ENCODE data around the gene SIGLEC6. TPM values are rescaled to one million over a fixed set of nuclear protein-coding genes. Genes with fewer than 3 reads are reported as not detected.

Gene SIGLEC6
- total RNA-seq, 4 donors from 2014 or later = 0.18 to 0.46 TPM; not detected in 2

- Histone ChIP-seq H3K27me3 (peaks cover 0 to 11% (median 0%) of the 10 kb centered on the region in 3 donors), H3K9me3 (no peaks in the 10 kb centered on the region), H3K4me1 (peaks cover 13% of the 10 kb centered on the region in 2 donors), H3K36me3 (peaks cover 0 to 34% of the 10 kb centered on the region in 2 donors), H3K4me3 (peak overlapping the region; percentile 66 to 94 (median 82)), H3K27ac (no peak overlapping the region)
- ATAC-seq = no peak
- intact Hi-C loops (cut with DNase I; ENCODE audit: low total_unique reads) (loop anchor here (5.0 to 10.0 kb wide), 3 partner anchors 180 to 332 kb away; partner anchors contain the start of genes C19orf84 and ZNF649), in situ Hi-C loops (cut with MboI; ENCODE audit: low sequenced_read_pairs in 4 of 4) (no loop called here)
- no peak for DNase-seq
- TF ChIP-seq POLR2A (IDR thresholded peaks at IDR 0.05) = no peak
- TF ChIP-seq, protein P1, sequence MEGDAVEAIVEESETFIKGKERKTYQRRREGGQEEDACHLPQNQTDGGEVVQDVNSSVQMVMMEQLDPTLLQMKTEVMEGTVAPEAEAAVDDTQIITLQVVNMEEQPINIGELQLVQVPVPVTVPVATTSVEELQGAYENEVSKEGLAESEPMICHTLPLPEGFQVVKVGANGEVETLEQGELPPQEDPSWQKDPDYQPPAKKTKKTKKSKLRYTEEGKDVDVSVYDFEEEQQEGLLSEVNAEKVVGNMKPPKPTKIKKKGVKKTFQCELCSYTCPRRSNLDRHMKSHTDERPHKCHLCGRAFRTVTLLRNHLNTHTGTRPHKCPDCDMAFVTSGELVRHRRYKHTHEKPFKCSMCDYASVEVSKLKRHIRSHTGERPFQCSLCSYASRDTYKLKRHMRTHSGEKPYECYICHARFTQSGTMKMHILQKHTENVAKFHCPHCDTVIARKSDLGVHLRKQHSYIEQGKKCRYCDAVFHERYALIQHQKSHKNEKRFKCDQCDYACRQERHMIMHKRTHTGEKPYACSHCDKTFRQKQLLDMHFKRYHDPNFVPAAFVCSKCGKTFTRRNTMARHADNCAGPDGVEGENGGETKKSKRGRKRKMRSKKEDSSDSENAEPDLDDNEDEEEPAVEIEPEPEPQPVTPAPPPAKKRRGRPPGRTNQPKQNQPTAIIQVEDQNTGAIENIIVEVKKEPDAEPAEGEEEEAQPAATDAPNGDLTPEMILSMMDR (IDR thresholded peaks at IDR 0.05 in 4 of 5, conservative IDR thresholded peaks at IDR 0.05 in 1 of 5) = no peak
Observed at GRCh38 chr19:51572410-51572809, 40.9 kb upstream of the SIGLEC6 start.

DNA sequence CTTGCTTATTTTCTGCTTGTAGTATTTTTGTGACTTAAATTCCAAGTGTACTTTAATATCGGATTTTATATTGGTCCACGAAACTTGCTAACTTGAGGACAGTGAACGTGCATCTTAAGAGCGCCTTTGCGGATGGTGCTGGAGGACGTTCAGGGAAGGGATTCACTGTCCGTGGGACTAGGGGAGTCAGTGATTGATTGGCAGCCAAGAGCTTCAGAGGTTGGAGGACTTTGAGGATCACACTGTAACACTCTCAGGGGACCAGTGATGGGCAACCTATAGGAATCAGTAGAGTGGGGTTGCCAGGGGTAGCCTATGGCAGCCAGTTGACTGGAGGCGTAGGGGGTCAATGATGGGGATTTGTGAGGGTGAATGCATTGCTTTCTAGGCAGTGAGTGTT lies 40.1 kb upstream of the SIGLEC6 start:
- Histone ChIP-seq H3K36me3 (peaks cover 0 to 31% of the 10 kb centered on the region in 2 donors), H3K4me3 (peak overlapping the region; percentile 66 to 94 (median 82)), H3K9me3 (no peaks in the 10 kb centered on the region), H3K4me1 (peaks cover 13% of the 10 kb centered on the region in 2 donors), H3K27ac (peak overlapping the region; percentile 77 to 86 (median 82)), H3K27me3 (peaks cover 0 to 11% (median 0%) of the 10 kb centered on the region in 3 donors)
- intact Hi-C loops (cut with DNase I; ENCODE audit: low total_unique reads) = loop anchor here (1.0 to 10.0 kb wide), 5 partner anchors 23 to 463 kb away; partner anchors contain the start of genes C19orf84, CTU1 and ZNF649
- in situ Hi-C loops (cut with MboI; ENCODE audit: low sequenced_read_pairs in 4 of 4) = no loop called here
- TF ChIP-seq, protein P1 (IDR thresholded peaks at IDR 0.05 in 4 of 5, conservative IDR thresholded peaks at IDR 0.05 in 1 of 5) = no peak
- TF ChIP-seq POLR2A (IDR thresholded peaks at IDR 0.05) = no peak
- DNase-seq (no peak), ATAC-seq (no peak)

DNA sequence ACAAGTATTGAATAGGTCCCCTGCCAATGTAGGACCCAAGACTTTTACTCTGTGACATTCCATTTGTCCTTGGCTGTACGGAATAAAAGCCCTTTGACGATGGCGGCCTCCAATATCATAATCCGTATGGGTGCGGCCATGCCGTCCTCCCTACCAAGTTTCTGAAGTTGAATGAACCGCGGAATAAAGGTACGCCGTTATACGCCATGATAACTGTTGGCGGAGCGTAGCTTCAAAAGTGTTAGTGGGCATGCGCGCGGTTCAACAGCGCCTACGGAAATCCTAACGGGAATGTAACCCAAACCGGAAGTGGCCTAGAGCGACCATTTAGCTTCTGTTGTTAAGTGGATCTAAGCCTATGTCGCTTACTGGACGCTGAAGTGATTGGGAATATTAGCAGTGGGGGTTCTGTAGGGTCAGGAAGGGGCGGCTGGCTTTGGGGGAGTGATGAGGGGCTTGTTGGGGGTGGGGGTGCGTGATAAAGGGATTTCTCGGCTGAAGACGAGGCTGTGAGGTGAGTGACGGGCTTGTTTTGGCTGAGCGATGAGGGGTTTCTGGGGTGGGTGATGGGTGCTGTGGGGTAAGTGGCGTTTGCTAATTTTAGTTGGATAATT lies 39.6 kb upstream of the SIGLEC6 start, which contains the start of gene ZNF175:
Gene ZNF175, plus strand, starts transcription at position 322 of the 614 bp plus-strand sequence. CDS start 2,047 bp downstream, outside the sequence.
- no peaks in the 10 kb centered on the region for H3K9me3 ChIP-seq
- DNase-seq (peak; percentile 90 to 96), ATAC-seq (peak; percentile 100)
- peaks cover 0 to 27% of the 10 kb centered on the region in 2 donors for H3K36me3 ChIP-seq
- H3K27me3 ChIP-seq = peaks cover 0 to 11% (median 0%) of the 10 kb centered on the region in 3 donors
- peak within 1 kb of the TSS; percentile 77 to 86 (median 82) for H3K27ac ChIP-seq
- intact Hi-C loops (cut with DNase I; ENCODE audit: low total_unique reads) = loop anchor here (1.0 to 10.0 kb wide), 5 partner anchors 23 to 463 kb away; partner anchors contain the start of genes C19orf84, CTU1 and ZNF649
- TF ChIP-seq, protein P1 (IDR thresholded peaks at IDR 0.05 in 4 of 5, conservative IDR thresholded peaks at IDR 0.05 in 1 of 5) = no peak
- in situ Hi-C loops (cut with MboI; ENCODE audit: low sequenced_read_pairs in 4 of 4) = no loop called here
- H3K4me3 ChIP-seq = peak within 1 kb of the TSS; percentile 66 to 94 (median 82)
- H3K4me1 ChIP-seq = peaks cover 13% of the 10 kb centered on the region in 2 donors

DNA sequence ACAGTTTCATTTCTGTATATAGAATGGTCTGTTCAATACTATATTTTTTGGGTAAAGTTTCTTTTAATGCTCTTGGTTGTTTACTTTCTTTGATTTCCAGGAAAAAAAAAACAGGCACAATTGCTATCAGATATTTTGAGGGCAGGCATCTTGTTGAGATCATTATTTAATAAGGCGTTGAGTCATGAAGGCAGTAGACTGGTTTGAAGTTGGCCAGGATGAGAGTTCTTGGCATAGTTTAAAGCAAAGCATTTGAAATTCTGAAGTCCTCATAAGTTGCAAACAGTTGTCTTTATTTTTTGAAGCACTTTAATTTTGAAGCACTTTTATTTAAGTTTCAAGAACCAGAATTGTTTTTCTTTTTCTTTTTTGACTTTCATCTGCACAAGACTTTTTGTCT lies 37.0 kb upstream of the SIGLEC6 start:
- Histone ChIP-seq H3K9me3 (no peaks in the 10 kb centered on the region), H3K4me1 (peaks cover 13% of the 10 kb centered on the region in 2 donors), H3K27me3 (peaks cover 0 to 15% (median 0%) of the 10 kb centered on the region in 3 donors), H3K36me3 (peaks cover 0 to 7% of the 10 kb centered on the region in 2 donors), H3K27ac (no peak overlapping the region), H3K4me3 (no peak overlapping the region)
- ATAC-seq = no peak
- in situ Hi-C loops (cut with MboI; ENCODE audit: low sequenced_read_pairs in 4 of 4) = no loop called here
- DNase-seq = no peak
- TF ChIP-seq POLR2A (IDR thresholded peaks at IDR 0.05) = no peak
- TF ChIP-seq, protein P1 (IDR thresholded peaks at IDR 0.05 in 4 of 5, conservative IDR thresholded peaks at IDR 0.05 in 1 of 5) = no peak
- intact Hi-C loops (cut with DNase I; ENCODE audit: low total_unique reads) = loop anchor here (1.0 kb wide), 1 partner anchor 89 kb away; no protein-coding TSS in a partner anchor
